Panc1 (cell line): ENCODE results near the gene ATG13.

Source experiments
- POLR2AphosphoS5 ChIP-seq: IDR thresholded peaks from 2 replicates; pipeline ENCODE4 v1.6.1; 2012; ENCODE audit warnings: mild to moderate bottlenecking, low read depth, low read length, moderate library complexity
- SIN3A ChIP-seq: IDR thresholded peaks from 2 replicates; pipeline ENCODE4 v1.6.1; 2012; ENCODE audit warnings: low read depth, mild to moderate bottlenecking, low read length, moderate library complexity, borderline replicate concordance; ENCODE audit not compliant: insufficient read depth
- TF ChIP-seq, protein P1 (sequence below): fragments of 450-650 bp; IDR thresholded peaks from 2 replicates; pipeline ENCODE4 v1.5.1; 2017; ENCODE audit warnings: mild to moderate bottlenecking
- TF ChIP-seq, protein P2 (sequence below), 2 experiments: IDR thresholded peaks; 2 replicates each; pipeline ENCODE4 v1.6.1; 2011 to 2012; ENCODE audit warnings: low read depth in 2 of 2, control low read depth in 1 of 2, low read length in 1 of 2, mild to moderate bottlenecking in 1 of 2, moderate library complexity in 1 of 2; ENCODE audit not compliant: insufficient read depth in 1 of 2

DNA sequence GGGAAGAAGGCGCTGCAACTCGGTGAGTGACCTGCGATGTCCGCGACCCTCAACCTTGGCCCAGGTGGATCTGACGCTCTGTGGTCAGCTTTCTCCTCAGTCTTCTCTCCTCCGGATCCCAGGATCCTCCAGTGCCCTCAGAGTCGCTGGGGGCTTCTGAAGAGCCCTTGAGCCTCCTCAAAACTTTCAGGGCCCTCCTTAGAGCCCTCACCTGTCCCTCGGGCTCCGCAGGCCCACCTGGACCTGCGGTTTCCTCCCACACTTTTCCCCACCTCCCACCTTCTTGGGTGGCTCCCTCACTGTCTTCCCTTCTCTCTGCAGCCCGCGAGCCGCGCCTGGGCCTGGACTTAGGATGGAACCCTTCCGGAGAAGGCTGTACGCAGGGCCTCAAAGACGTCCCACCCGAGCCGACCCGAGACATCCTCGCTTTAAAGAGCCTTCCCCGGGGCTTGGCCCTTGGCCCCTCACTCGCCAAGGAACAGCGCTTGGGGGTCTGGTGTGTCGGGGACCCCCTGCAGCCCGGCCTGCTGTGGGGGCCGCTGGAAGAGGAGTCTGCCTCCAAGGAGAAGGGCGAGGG lies 83.8 kb downstream of the ATG13 start:
- TF ChIP-seq, protein P1, sequence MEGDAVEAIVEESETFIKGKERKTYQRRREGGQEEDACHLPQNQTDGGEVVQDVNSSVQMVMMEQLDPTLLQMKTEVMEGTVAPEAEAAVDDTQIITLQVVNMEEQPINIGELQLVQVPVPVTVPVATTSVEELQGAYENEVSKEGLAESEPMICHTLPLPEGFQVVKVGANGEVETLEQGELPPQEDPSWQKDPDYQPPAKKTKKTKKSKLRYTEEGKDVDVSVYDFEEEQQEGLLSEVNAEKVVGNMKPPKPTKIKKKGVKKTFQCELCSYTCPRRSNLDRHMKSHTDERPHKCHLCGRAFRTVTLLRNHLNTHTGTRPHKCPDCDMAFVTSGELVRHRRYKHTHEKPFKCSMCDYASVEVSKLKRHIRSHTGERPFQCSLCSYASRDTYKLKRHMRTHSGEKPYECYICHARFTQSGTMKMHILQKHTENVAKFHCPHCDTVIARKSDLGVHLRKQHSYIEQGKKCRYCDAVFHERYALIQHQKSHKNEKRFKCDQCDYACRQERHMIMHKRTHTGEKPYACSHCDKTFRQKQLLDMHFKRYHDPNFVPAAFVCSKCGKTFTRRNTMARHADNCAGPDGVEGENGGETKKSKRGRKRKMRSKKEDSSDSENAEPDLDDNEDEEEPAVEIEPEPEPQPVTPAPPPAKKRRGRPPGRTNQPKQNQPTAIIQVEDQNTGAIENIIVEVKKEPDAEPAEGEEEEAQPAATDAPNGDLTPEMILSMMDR = no peak
- TF ChIP-seq POLR2AphosphoS5 (no peak), SIN3A (no peak)
- TF ChIP-seq, protein P2, sequence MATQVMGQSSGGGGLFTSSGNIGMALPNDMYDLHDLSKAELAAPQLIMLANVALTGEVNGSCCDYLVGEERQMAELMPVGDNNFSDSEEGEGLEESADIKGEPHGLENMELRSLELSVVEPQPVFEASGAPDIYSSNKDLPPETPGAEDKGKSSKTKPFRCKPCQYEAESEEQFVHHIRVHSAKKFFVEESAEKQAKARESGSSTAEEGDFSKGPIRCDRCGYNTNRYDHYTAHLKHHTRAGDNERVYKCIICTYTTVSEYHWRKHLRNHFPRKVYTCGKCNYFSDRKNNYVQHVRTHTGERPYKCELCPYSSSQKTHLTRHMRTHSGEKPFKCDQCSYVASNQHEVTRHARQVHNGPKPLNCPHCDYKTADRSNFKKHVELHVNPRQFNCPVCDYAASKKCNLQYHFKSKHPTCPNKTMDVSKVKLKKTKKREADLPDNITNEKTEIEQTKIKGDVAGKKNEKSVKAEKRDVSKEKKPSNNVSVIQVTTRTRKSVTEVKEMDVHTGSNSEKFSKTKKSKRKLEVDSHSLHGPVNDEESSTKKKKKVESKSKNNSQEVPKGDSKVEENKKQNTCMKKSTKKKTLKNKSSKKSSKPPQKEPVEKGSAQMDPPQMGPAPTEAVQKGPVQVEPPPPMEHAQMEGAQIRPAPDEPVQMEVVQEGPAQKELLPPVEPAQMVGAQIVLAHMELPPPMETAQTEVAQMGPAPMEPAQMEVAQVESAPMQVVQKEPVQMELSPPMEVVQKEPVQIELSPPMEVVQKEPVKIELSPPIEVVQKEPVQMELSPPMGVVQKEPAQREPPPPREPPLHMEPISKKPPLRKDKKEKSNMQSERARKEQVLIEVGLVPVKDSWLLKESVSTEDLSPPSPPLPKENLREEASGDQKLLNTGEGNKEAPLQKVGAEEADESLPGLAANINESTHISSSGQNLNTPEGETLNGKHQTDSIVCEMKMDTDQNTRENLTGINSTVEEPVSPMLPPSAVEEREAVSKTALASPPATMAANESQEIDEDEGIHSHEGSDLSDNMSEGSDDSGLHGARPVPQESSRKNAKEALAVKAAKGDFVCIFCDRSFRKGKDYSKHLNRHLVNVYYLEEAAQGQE (IDR thresholded peaks at IDR 0.05; ENCODE audit: insufficient read depth in 1 of 2, low read depth in 2 of 2, low read length in 1 of 2) = no peak
